Heart left ventricle (tissue), 16 donors: ENCODE results near the gene NT5DC4. TPM values are rescaled to one million over a fixed set of nuclear protein-coding genes. Genes with fewer than 3 reads are reported as not detected.

Experiments used
- ATAC-seq, 4 donors: fragments of 200-7000 bp; cut with Tn5 transposase; one replicate each; pipeline ENCODE4 v1.9.1; 2020 to 2022; ENCODE audit warnings: moderate library complexity in 4 of 4, mild to moderate bottlenecking in 3 of 4, moderate number of reproducible peaks in 1 of 4
- DNase-seq, 5 donors: peaks; one replicate each; pipeline ENCODE4 v3.0.0-alpha.2; 2020
- H3K27ac ChIP-seq, 12 donors: fragments of 200-600 bp; sonication (generic) in 4 of 12; one replicate each; pipeline versions ENCODE4 v1.5.0 to v1.8.0; 2016 to 2022; ENCODE audit warnings: mild to moderate bottlenecking in 2 of 12
- H3K27me3 ChIP-seq, 9 donors: fragments of 200-600 bp; sonication (generic) in 2 of 9; one replicate each; pipeline versions ENCODE4 v1.5.1 to v1.8.0; 2016 to 2022; ENCODE audit warnings: mild to moderate bottlenecking in 3 of 9
- H3K36me3 ChIP-seq, 9 donors: fragments of 200-600 bp; sonication (generic) in 2 of 9; one replicate each; pipeline versions ENCODE4 v1.5.0 to v1.8.0; 2018 to 2022; ENCODE audit warnings: mild to moderate bottlenecking in 2 of 9
- H3K4me1 ChIP-seq, 12 donors: fragments of 200-600 bp; sonication (generic) in 4 of 12; one replicate each; pipeline versions ENCODE4 v1.5.0 to v1.8.0; 2016 to 2022; ENCODE audit warnings: mild to moderate bottlenecking in 3 of 12
- H3K4me3 ChIP-seq, 12 donors: fragments of 200-600 bp; sonication (generic) in 4 of 12; one replicate each; pipeline versions ENCODE4 v1.5.0 to v1.8.0; 2017 to 2022; ENCODE audit warnings: mild to moderate bottlenecking in 9 of 12, moderate library complexity in 4 of 12
- H3K9me3 ChIP-seq, 12 donors: fragments of 200-600 bp; sonication (generic) in 4 of 12; one replicate each; pipeline versions ENCODE4 v1.5.0 to v1.8.0; 2016 to 2022; ENCODE audit warnings: mild to moderate bottlenecking in 1 of 12
- CTCF ChIP-seq, 12 donors: fragments of 200-600 bp; sonication (generic) in 4 of 12; IDR thresholded peaks; one replicate each; pipeline versions ENCODE4 v1.5.0 to v1.8.0; 2018 to 2022; ENCODE audit warnings: antibody characterized with exemption in 12 of 12, mild to moderate bottlenecking in 5 of 12
- POLR2A ChIP-seq, 2 donors: fragments of 450-650 bp; IDR thresholded peaks; one replicate each; pipeline ENCODE4 v1.6.1; 2017; ENCODE audit warnings: antibody characterized with exemption in 2 of 2, mild to moderate bottlenecking in 2 of 2, moderate library complexity in 2 of 2
- WGBS, 4 donors: extraction: QIAGEN DNeasy Blood & Tissue Kit in 2 of 4; methylation state at CpG; one replicate each; pipeline versions ENCODE4 v1.1.5 to v1.1.7; 2013 to 2018; 5-methylcytosine and 5-hydroxymethylcytosine counted together
- intact Hi-C, 10 donors: fragments of 100-400 bp; cut with DNase I; formaldehyde crosslinking; loops; one replicate each; pipeline versions ENCODE4 v1.11.1 to v1.14.2; 2022
- polyA plus RNA-seq, 2 donors: library from polyadenylated mRNA; stranded (reverse); fragments of 200-250 nt; gene quantifications; one replicate each; pipeline ENCODE4 v1.2.3, GENCODE V29; 2013
- total RNA-seq, 9 donors: library from RNA; depleted of rRNA in 2 of 9; stranded (reverse); fragments of >200 nt in 2 of 9; fragmentation: NEBNext Ultra II Directional in 3 of 9; extraction: Animal tissue kit (Norgen Biotek cat#: 25700) in 3 of 9; gene quantifications; one replicate each; pipeline versions ENCODE4 v1.1.0 to v1.2.4, GENCODE V29; 2016 to 2023
- donor health status: ischemic (EF 13 %, LVEDD 7.1; RV severe dilation, severe dysfunction).
- donor health status: healthy with polysubstance abuse.
- donor health status: DM: no; HTN: yes; CAD: no.
- donor health status: DM: no; HTN: no; CAD: no.
- donor health status: ischemic (EF 25% LVEDD 6.9; RV normal size, moderate dysfunction).
- donor health status: ischemic (EF 25% LVEDD 5.7; RV mildly dilated, moderate dysfunction).
- donor health status: healthy.
- donor health status: DM: yes; HTN: yes; CAD: no.
- donor health status: ischemic (EF 35%, LVEDD 5.7; RV mildly dilated, moderate dysfunction).
- donor health status: nonischemic (EF 11% LVEDD 7.7; RV severe dilation, severe dysfunction).
- donor health status: DM: yes; HTN: yes; CAD: no.
- donor health status: PGD.
- donor health status: ischemic (EF 29% LVEDD 5.4; RV normal size, mild dysfunction).
- donor health status: nonischemic (EF 23%, LVEDD 6.1; RV moderate dilation, normal function).

The NT5DC4 gene
- total and polyA plus RNA-seq, 11 donors = 0.16 TPM; not detected in 10

- peaks cover 0 to 16% (median 0%) of the 10 kb centered on the region in 9 donors for H3K27me3 ChIP-seq
- no peaks in the 10 kb centered on the region for H3K36me3 ChIP-seq
- no peak for ATAC-seq
- DNase-seq = no peak
- H3K9me3 ChIP-seq = no peaks in the 10 kb centered on the region
- peaks cover 0 to 20% (median 1%) of the 10 kb centered on the region in 12 donors for H3K4me1 ChIP-seq
- H3K27ac ChIP-seq = no peak overlapping the region
- TF ChIP-seq POLR2A (IDR thresholded peaks at IDR 0.05) (no peak), CTCF (IDR thresholded peaks at IDR 0.05) (no peak)
- WGBS, 4 donors = 47 to 50% (median 48%) methylated on average over 11 of the region's 11 CpGs
- no peak overlapping the region for H3K4me3 ChIP-seq
- intact Hi-C loops = loop anchor here in 3 of 10 donors (5.0 kb wide), 3 partner anchors 101 to 126 kb away; no protein-coding TSS in a partner anchor
These were observed 7.8 kb downstream of the NT5DC4 start for GRCh38 chr2:112728378-112729175.

GRCh38 chr2:112730216-112730615, 9.4 kb downstream of the NT5DC4 start:
- H3K27ac ChIP-seq = no peak overlapping the region
- TF ChIP-seq CTCF (IDR thresholded peaks at IDR 0.05) = no peak
- TF ChIP-seq POLR2A (IDR thresholded peaks at IDR 0.05) = no peak
- intact Hi-C loops = loop anchor here in 1 of 10 donors (5.0 kb wide), 1 partner anchor 113 kb away; no protein-coding TSS in a partner anchor
- no peak for ATAC-seq
- H3K9me3 ChIP-seq = no peaks in the 10 kb centered on the region
- WGBS, 4 donors = 75 to 87% (median 80%) methylated on average over 8 of the region's 8 CpGs
- no peak overlapping the region for H3K4me3 ChIP-seq
- no peaks in the 10 kb centered on the region for H3K36me3 ChIP-seq
- H3K27me3 ChIP-seq = peaks cover 0 to 16% (median 0%) of the 10 kb centered on the region in 9 donors
- DNase-seq = no peak
- H3K4me1 ChIP-seq = peaks cover 0 to 20% (median 1%) of the 10 kb centered on the region in 12 donors

GRCh38 chr2:112730791-112731190, 10.0 kb downstream of the NT5DC4 start:
- ATAC-seq = no peak
- WGBS, 4 donors = 81 to 86% (median 85%) methylated on average over 5 of the region's 5 CpGs

More at GRCh38 chr2:112730791-112731190, 10.0 kb downstream of the NT5DC4 start:
- intact Hi-C loops = loop anchor here in 1 of 10 donors (5.0 kb wide), 1 partner anchor 113 kb away; no protein-coding TSS in a partner anchor
- TF ChIP-seq CTCF (IDR thresholded peaks at IDR 0.05) (no peak), POLR2A (IDR thresholded peaks at IDR 0.05) (no peak)
- peaks cover 0 to 20% (median 1%) of the 10 kb centered on the region in 12 donors for H3K4me1 ChIP-seq
- DNase-seq = no peak
- H3K27me3 ChIP-seq = peaks cover 0 to 16% (median 0%) of the 10 kb centered on the region in 9 donors
- no peaks in the 10 kb centered on the region for H3K36me3 ChIP-seq
- H3K27ac ChIP-seq = no peak overlapping the region
- H3K4me3 ChIP-seq = no peak overlapping the region
- no peaks in the 10 kb centered on the region for H3K9me3 ChIP-seq
